UCSD-AML1 (cell line): ENCODE data around the gene PAK4.

ENCODE experiments used
- DNase-seq: peaks from one replicate; lab custom pipeline; 2025; ENCODE audit not compliant: unreplicated experiment; lab: John Stamatoyannopoulos, UW

The PAK4 gene

DNA sequence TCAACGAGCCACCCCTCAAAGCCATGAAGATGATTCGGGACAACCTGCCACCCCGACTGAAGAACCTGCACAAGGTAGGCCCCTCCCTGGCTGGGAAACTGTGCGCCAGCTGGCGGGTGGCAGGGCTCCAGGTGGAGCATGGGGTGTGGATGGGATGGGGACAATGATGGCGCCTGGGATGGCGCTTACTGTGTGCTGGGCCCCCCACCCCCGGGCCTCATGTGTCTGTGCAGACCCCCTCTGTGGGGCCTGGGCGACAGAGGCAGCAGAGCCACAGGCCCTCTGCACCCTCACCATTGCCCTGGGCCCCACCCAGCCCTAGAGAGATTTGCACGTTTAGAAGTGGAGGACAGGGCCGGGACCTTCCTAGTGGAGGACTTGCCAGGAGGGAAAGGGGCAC, 52.1 kb downstream of the PAK4 start:
- no peak for DNase-seq

- DNase-seq = no peak
Observed at GRCh38 chr19:39178296-39179006, 52.9 kb downstream of the PAK4 start.

DNA sequence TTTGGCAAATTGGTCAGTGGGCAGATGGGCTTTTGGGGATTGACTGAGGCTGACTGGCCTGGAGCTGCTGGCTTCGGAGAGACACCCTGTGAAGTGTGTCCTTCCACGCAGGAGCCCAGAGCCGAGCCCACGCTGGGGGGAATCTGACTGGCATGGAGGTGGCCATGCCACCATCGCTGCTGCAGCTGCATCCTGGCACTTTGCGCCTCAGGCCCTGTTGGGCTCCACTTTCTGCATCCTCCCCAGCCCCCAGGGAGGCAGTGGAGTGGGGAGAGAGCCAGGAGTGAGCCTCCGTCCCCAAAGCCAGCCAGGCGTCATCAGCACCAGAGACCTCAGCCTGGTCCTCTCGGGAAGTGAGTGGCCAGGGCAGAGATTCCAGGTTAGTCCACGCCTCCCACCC, 54.2 kb downstream of the PAK4 start:
- no peak for DNase-seq

- no peak for DNase-seq
Observed at GRCh38 chr19:39180749-39181148, 55.2 kb downstream of the PAK4 start.

DNA sequence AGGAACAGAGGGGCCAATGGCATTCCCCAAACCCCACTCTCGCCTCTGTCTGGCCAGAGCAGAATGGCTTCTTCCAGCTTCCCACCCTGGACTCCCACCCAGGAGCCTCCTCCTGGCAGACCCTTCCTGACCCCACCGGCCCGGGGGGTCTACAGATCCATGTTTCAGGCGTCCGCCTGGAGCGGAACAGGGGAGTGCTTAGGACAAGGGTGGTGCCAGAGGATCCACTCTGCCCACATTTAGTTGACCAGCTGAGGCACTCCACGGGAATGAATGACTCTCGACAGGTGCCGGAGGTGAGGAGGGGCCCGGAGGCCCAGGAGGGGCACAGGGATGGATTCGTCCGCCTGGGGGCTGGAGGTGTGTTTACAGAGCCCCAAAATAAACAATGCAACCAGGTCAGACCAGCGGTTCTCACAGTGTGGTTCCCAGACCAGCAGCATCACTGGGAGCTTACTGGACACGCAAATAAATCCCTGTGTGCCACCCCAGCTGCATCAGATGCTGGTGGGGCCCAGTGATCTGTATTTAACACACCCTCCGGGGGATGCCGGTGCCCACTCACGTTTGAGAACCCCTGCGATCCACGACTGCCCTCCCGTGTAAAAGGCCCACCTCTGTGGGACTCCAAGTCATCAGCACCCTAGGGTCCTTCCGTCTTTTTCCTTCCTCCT, 56.1 kb downstream of the PAK4 start:
- no peak for DNase-seq

- no peak for DNase-seq
Observed at GRCh38 chr19:39182174-39182505, 56.6 kb downstream of the PAK4 start.

DNA sequence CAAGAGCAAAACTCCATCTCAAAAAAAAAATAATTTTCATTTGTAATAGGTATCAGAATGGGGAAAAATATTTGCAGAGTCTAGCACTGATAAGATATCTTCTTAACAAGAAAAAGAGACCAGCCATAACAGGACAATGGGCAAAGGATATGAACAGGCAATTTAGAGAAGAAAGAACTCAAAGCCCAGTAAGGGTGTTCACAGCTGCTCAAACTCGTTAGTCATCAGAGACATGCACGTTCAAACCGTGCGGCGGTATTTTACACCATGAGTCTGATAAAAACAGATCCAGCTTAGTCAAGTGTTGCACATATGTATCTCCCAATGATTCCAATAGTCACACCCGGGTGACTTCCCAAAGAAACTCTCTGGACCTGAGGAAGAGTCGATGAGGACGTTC, 57.5 kb downstream of the PAK4 start:
- no peak for DNase-seq

GRCh38 chr19:39186391-39186790, 60.8 kb downstream of the PAK4 start:
- DNase-seq = no peak

DNA sequence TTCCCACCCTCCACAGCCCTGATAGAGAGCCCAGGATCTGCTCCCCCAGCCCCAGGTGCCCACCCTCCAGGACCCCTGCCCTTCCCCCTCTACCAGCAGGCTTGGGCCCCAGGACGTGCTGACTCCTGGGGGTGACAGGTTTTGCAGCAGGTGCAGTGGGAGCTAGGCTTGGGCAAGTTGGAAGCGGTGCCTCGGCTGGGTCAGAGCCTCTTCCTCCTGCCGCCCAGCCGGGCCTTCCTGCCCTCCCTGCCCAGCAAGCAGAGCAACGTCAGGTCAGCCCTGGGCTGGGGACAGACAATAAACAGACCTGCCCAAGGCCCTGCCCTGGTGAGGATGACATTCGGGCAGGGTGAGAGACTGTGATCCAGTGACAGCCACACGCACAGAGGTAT, 62.0 kb downstream of the PAK4 start:
- no peak for DNase-seq

DNA sequence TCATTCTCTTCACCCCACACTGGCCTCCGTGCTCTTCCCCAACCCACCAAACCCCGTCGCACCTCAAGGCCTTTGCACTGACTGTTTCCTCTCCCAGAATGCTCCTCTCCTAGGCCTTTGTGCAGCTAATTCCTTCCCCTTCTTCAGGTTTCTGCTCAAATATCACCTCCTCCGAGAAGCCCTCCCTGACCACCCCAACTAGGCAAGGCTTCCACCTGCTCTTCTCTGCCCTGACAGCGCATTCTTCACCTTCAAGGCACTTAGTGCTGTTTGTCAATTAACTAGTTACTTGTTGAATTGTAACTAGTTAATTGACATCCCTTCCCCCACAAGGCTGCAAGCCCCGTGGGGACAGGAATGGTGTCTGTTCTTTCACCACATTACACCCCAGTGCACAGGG, 63.4 kb downstream of the PAK4 start:
- no peak for DNase-seq

DNA sequence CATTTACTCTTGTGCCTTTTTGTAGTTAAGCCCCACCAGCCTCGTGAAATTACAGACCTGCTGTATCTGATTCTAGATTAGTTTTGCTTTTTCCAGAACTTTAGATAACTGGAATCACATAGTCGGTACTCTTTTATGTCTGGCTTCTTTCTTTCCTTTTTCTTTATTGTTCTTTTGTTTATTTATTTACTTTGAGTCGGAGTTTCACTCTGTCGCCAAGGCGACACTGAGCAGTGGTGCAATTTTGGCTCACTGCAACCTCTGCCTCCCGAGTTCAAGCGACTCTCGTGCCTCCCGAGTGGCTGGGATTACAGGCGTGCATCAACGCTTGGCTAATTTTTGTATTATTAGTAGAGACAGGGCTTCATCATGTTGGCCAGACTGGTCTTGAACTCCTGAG, 65.2 kb downstream of the PAK4 start:
- no peak for DNase-seq

GRCh38 chr19:39192846-39193245, 67.3 kb downstream of the PAK4 start:
- no peak for DNase-seq

DNA sequence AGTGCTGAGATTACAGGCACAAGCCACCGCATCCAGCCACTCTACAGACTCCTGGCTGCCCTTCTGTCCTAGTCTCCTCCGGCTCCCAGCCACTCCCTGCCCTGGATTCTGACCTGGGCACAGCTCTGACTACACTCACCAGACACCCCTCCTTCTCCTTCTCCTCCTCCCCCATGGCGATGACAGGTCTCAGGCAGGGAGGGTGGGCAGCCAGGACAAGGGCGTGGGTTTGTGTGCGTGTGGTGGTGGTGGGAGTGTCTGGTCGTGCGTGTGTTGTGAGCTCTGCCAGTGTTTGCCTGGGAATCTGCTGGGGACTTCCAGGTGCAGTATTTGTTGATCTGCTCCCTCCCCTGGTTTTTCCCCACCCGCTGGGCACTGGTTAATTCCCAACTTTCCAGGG, 68.2 kb downstream of the PAK4 start:
- DNase-seq = no peak

DNA sequence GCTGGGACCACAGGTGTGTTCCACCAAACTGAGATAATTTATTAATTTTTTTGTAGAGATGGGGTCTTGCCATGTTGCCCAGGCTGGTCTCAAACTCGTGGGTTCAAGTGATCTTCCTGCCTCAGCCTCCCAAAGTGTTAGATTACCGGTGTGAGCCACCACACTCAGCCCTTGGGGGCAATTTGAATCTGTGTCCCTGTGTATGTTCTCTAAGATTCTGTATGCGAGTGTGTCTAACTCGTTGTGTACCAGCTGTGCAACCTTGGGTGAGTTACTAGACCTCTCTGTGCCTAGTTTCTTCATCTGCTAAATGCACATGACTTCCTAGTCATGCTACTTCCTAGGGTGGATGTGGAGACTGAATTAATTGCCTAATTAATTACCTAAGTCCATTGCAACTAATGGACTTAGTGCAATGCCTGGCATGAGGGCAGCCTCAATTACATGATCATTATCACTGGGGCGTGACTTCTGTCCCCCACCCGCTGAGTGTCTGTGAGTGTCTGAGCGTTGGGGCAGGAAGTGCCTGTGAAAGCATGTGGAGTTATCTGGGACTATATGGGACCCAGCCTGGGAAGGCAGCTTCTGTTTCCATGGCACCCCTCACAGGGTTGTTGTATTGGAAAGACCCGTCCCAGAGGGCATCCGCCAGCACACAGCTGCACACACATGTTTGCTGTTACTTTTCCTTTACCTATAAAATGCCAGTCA, 69.4 kb downstream of the PAK4 start:
- no peak for DNase-seq

- DNase-seq = no peak
Observed at GRCh38 chr19:39195755-39196154, 70.2 kb downstream of the PAK4 start.

DNA sequence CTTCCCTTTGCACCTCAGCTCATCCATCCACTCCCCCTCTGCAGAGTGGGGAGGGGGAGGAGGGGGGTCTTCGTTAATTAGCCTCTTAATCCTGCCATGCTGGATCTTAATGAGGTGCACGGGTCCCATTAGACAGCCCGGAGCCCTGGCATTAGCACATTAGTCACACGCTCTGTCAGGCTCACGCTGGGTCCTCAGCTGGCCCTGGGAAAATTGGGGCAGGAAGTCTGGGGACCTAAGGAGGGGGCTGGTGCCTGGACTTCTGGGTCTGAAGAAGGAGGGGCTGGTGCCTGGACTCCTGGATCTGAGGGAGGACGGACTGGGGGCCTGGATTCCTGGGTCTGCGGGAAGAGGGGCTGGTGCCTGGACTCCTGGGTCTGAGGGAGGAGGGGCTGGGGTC, 70.7 kb downstream of the PAK4 start:
- DNase-seq = no peak

DNA sequence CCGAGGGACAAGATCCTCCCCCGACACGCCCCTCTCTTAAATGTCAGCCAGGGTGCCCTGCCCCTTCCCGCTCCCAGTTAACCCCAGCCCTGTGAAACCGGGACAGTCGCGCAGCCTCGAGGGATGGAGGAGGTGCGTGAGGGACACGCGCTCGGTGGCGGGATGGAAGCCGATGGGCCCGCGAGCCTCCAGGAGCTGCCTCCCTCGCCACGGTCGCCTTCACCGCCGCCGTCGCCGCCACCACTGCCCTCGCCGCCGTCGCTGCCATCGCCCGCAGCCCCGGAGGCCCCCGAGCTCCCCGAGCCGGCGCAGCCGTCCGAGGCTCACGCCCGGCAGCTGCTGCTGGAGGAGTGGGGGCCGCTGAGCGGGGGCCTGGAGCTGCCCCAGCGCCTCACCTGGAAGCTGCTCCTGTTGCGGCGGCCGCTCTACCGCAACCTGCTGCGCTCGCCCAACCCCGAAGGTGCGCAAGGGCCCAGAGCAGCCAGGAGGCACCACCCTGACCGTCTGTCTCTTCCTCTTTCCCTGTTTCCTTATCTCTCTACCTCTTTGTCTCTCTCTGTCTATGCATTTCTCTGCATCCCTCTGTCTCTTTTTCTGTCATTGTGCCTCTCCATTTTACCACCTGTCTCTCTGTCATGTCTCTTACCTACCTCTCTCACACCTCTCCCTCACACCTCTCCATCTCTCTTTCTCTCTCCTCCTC, 71.4 kb downstream of the PAK4 start, which contains the start of gene NCCRP1:
TSS of gene NCCRP1 (plus strand) at position 105 of the 703 bp plus-strand sequence. CDS start at position 124, 19 bp downstream.
- no peak for DNase-seq

DNA sequence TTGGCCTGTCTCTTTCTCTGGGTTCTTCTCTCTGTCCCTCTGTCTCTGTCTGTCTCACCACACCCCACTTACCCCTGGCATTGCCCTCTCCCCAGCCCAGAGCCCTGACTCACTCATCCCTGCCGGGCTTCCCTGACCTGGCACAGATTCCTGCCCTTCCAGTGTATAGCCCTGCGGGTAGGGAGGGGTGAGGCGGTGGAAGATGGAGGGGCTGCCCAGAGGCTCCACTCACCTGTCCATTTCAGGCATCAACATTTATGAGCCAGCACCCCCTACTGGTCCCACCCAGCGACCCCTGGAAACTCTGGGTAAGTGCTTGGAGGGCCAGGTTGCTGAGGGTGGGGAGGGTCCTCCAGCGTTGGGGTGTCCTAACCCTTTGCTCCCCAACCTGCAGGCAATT, 72.2 kb downstream of the PAK4 start:
- DNase-seq = no peak

- DNase-seq = no peak
Observed at GRCh38 chr19:39199025-39199424, 73.4 kb downstream of the PAK4 start.

DNA sequence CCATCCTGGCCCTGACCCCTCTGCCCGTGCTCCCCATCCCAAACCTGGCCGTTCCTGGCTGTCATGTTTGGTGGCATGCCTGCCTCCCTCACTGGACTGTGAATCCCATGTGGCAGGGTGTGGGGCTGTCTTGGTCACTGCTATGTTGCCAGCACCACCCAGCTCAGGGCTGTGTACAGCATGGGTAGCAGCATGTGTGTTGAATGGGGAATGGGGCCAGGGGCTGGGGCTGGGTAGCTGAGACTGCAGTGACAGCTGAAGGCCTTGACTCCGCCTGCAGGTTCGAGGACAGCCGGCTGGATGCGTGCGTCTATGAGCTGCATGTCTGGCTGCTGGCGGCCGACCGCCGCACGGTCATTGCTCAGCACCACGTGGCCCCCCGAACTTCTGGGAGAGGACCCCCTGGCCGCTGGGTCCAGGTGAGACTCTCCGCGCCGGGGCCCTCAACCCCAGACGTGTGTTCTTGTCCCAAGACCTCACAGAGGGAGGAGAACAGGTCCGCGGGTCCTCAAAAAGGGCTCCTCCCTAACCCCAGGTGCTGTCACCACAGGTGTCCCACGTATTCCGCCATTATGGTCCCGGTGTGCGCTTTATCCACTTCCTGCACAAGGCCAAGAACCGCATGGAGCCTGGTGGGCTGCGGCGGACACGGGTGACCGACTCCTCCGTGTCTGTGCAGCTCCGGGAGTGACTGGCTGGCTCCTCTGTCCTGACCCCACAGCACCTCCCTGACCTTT, 74.6 kb downstream of the PAK4 start:
- no peak for DNase-seq

DNA sequence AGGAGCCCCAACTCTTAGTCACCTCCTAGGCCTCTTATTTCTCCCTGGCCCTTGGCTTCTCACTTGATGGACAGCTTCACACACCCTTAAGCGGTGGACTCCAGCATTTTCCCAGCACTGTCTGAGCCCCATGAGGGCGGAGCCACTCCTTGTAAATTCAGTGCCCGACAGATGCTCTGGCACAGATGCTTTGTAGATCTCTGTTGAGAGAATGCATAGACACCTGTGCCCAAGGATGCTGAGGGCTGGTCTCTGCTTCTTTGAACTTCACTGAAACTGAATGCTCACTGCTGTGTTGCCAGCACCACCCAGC, 75.2 kb downstream of the PAK4 start:
- DNase-seq = no peak
